ENCODE measurements around the gene EFCAB6. TPM values are rescaled to one million over a fixed set of nuclear protein-coding genes. Genes with fewer than 3 reads are reported as not detected.

The EFCAB6 gene
- total and polyA plus RNA-seq, 7 donors: 0.45 to 5.7 (median 1.8) TPM

DNA sequence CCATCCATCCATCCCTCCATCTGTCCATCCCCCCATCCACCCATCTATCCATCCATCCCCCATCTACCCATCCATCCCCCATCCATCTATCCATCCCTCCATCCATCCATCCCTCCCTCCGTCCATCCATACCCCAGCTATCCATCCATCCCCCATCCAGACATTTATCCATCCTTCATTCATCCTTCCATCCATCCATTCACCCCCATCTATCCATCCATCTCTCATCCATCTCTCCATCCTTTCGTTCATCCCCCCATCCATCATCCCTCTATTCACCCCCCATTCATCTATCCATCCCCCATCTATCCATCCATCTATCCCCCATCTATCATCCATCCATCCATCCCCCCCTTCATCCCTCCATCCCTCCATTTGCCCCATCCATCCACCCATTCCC is 302.8 kb downstream of the EFCAB6 start:
- WGBS, 2 donors: 78 to 89% methylated on average over 2 of the region's 2 CpGs
- Histone ChIP-seq H3K4me1 (no peaks in the 10 kb centered on the region), H3K4me3 (no peak overlapping the region), H3K36me3 (no peaks in the 10 kb centered on the region), H3K9me3 (no peaks in the 10 kb centered on the region), H3K27me3 (no peaks in the 10 kb centered on the region), H3K27ac (no peak overlapping the region)
- TF ChIP-seq CTCF (IDR thresholded peaks at IDR 0.05): no peak
- no peak for TF ChIP-seq EP300 (IDR thresholded peaks at IDR 0.05)
- TF ChIP-seq POLR2A (IDR thresholded peaks at IDR 0.05): no peak
- no peak for TF ChIP-seq POLR2AphosphoS5 (IDR thresholded peaks at IDR 0.05)
- DNase-seq: no peak
- intact Hi-C loops (cut with DNase I): no loop called here

GRCh38 chr22:43508489-43508888 is 303.6 kb downstream of the EFCAB6 start:
- no peaks in the 10 kb centered on the region for H3K9me3 ChIP-seq
- TF ChIP-seq POLR2AphosphoS5 (IDR thresholded peaks at IDR 0.05): no peak
- DNase-seq: no peak
- H3K27me3 ChIP-seq: no peaks in the 10 kb centered on the region
- H3K4me1 ChIP-seq: no peaks in the 10 kb centered on the region
- intact Hi-C loops (cut with DNase I): no loop called here
- no peak overlapping the region for H3K4me3 ChIP-seq
- H3K36me3 ChIP-seq: no peaks in the 10 kb centered on the region
- no peak overlapping the region for H3K27ac ChIP-seq

DNA sequence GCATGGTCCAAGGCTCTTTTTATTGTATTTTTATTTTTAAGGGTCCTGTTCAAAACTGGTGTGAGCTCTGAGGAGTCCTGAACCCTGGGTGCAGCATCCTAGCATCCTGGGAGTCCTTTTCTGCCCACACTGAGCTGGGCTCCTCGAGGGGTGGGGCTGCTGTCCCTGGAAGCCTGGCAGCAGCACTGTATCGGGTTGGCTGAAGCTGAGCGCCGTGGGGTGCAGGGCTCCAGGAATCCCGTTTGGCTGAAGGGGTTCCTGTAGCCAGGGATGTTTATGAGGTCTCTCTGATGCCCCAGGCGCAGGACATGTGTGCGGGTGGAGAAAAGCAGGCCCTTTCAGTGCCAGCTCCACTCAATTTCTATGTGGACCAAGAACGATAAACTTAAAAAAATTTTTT is 304.9 kb downstream of the EFCAB6 start:
- intact Hi-C loops (cut with DNase I): no loop called here
- peaks cover 0 to 11% (median 0%) of the 10 kb centered on the region in 3 donors for H3K27me3 ChIP-seq
- 64 to 77% methylated on average over 8 of the region's 8 CpGs for WGBS, 2 donors

DNA sequence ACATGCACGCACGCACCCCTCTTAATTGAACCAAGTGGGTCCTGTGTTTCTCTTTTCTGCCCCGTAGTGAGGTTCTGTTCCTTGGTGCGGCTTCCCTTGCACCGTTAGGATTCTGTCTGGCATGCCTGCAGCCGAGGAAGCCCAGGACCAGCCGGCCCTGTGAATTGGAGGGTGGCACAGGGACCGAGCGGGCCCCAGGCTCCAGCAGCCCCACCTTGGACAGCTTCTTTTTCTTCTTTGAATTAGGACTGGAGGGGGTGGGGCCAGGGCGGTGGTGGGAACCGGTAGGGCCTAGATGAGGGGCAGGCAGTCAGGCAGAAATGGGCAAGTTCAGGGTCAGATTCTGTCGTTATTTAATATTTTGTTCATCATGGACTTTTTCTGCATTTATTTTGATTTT is 305.6 kb downstream of the EFCAB6 start:
- Histone ChIP-seq H3K27ac (no peak overlapping the region), H3K9me3 (no peaks in the 10 kb centered on the region), H3K4me3 (no peak overlapping the region), H3K4me1 (no peaks in the 10 kb centered on the region), H3K27me3 (peaks cover 0 to 19% (median 0%) of the 10 kb centered on the region in 3 donors), H3K36me3 (no peaks in the 10 kb centered on the region)
- 80 to 82% methylated on average over 12 of the region's 12 CpGs for WGBS, 2 donors
- intact Hi-C loops (cut with DNase I): no loop called here
- no peak for DNase-seq
- TF ChIP-seq POLR2AphosphoS5 (IDR thresholded peaks at IDR 0.05): no peak
- no peak for TF ChIP-seq EP300 (IDR thresholded peaks at IDR 0.05)
- no peak for TF ChIP-seq POLR2A (IDR thresholded peaks at IDR 0.05)
- no peak for TF ChIP-seq CTCF (IDR thresholded peaks at IDR 0.05)

More for the DNA sequence above, 304.9 kb downstream of the EFCAB6 start:
- no peak overlapping the region for H3K27ac ChIP-seq
- no peaks in the 10 kb centered on the region for H3K9me3 ChIP-seq
- H3K4me1 ChIP-seq: no peaks in the 10 kb centered on the region
- H3K36me3 ChIP-seq: no peaks in the 10 kb centered on the region
- no peak for DNase-seq
- no peak for TF ChIP-seq POLR2A (IDR thresholded peaks at IDR 0.05)
- H3K4me3 ChIP-seq: no peak overlapping the region

GRCh38 chr22:43505896-43506295 is 306.2 kb downstream of the EFCAB6 start:
- DNase-seq: no peak
- Histone ChIP-seq H3K4me3 (no peak overlapping the region), H3K27ac (no peak overlapping the region), H3K27me3 (peaks cover 0 to 20% (median 0%) of the 10 kb centered on the region in 3 donors), H3K4me1 (no peaks in the 10 kb centered on the region), H3K36me3 (no peaks in the 10 kb centered on the region), H3K9me3 (no peaks in the 10 kb centered on the region)
- WGBS, 2 donors: 68 to 75% methylated on average over 8 of the region's 8 CpGs
- TF ChIP-seq CTCF (IDR thresholded peaks at IDR 0.05): no peak
- no peak for TF ChIP-seq POLR2AphosphoS5 (IDR thresholded peaks at IDR 0.05)
- no peak for TF ChIP-seq POLR2A (IDR thresholded peaks at IDR 0.05)
- TF ChIP-seq EP300 (IDR thresholded peaks at IDR 0.05): no peak
- intact Hi-C loops (cut with DNase I): no loop called here

GRCh38 chr22:43505423-43505822 is 306.7 kb downstream of the EFCAB6 start:
- no peaks in the 10 kb centered on the region for H3K36me3 ChIP-seq
- WGBS, 2 donors: 93 to 94% methylated on average over 14 of the region's 14 CpGs
- no peak for DNase-seq
- no peaks in the 10 kb centered on the region for H3K9me3 ChIP-seq
- no peak overlapping the region for H3K4me3 ChIP-seq
- TF ChIP-seq CTCF (IDR thresholded peaks at IDR 0.05): no peak
- TF ChIP-seq EP300 (IDR thresholded peaks at IDR 0.05): no peak
- TF ChIP-seq POLR2A (IDR thresholded peaks at IDR 0.05): no peak
- TF ChIP-seq POLR2AphosphoS5 (IDR thresholded peaks at IDR 0.05): no peak
- no peaks in the 10 kb centered on the region for H3K4me1 ChIP-seq
- H3K27me3 ChIP-seq: peaks cover 0 to 20% (median 0%) of the 10 kb centered on the region in 3 donors
- no peak overlapping the region for H3K27ac ChIP-seq
- intact Hi-C loops (cut with DNase I): no loop called here
